Thyroid gland (tissue), 4 donors: ENCODE data around the gene CLDN20. TPM values are rescaled to one million over a fixed set of nuclear protein-coding genes. Genes with fewer than 3 reads are reported as not detected.

Experiments used
- DNase-seq, 2 donors: peaks; one replicate each; pipeline ENCODE4 v3.0.0-alpha.2; 2019
- H3K27ac ChIP-seq, 3 donors: fragments of 200-600 bp; sonication (generic); 1 replicate in 2 of 3; 2 replicates in 1 of 3; pipeline ENCODE4 v1.5.1; 2016 to 2019; ENCODE audit warnings: mild to moderate bottlenecking in 1 of 3, moderate library complexity in 1 of 3
- H3K27me3 ChIP-seq: fragments of 200-600 bp; sonication (generic); one replicate; pipeline ENCODE4 v1.5.1; 2019
- H3K36me3 ChIP-seq, 2 donors: fragments of 200-600 bp; sonication (generic); one replicate each; pipeline ENCODE4 v1.5.1; 2016 to 2019
- H3K4me1 ChIP-seq, 2 donors: fragments of 200-600 bp; sonication (generic); one replicate each; pipeline ENCODE4 v1.5.1; 2017 to 2019
- H3K4me3 ChIP-seq, 3 donors: fragments of 200-600 bp; sonication (generic); replicated peaks in 1 of 3; 1 replicate in 2 of 3; 2 replicates in 1 of 3; pipeline ENCODE4 v1.5.1; 2016; ENCODE audit warnings: mild to moderate bottlenecking in 1 of 3
- H3K9me3 ChIP-seq: fragments of 200-600 bp; sonication (generic); one replicate; pipeline ENCODE4 v1.5.1; 2017
- CTCF ChIP-seq, 6 experiments: fragments of 200-600 bp in 3 of 6; fragments of 450-650 bp in 3 of 6; sonication (generic) in 3 of 6; IDR thresholded peaks; one replicate each; pipeline ENCODE4 v1.5.1; 2016 to 2019; ENCODE audit warnings: antibody characterized with exemption in 6 of 6, mild to moderate bottlenecking in 2 of 6, inconsistent platforms in 1 of 6, moderate library complexity in 1 of 6
- POLR2A ChIP-seq, 2 donors: fragments of 450-650 bp; IDR thresholded peaks; one replicate each; pipeline ENCODE4 v1.6.1; 2017; ENCODE audit warnings: antibody characterized with exemption in 2 of 2, mild to moderate bottlenecking in 2 of 2, moderate library complexity in 1 of 2
- WGBS, 2 donors: methylation state at CpG; one replicate each; pipeline ENCODE4 v1.1.5; 2017; 5-methylcytosine and 5-hydroxymethylcytosine counted together
- intact Hi-C: fragments of 100-400 bp; cut with DNase I; formaldehyde crosslinking; loops from one replicate; pipeline ENCODE4 v1.15.1; 2023
- total RNA-seq, 4 donors: library from RNA; depleted of rRNA; stranded (reverse); fragments of >200 nt; gene quantifications; one replicate each; pipeline ENCODE4 v1.2.3, GENCODE V29; 2016

CLDN20 gene
- total RNA-seq, 4 donors from 2014 or later = not detected

GRCh38 chr6:155324993-155325392, 61.2 kb downstream of the CLDN20 start:
- no peak overlapping the region for H3K4me3 ChIP-seq
- DNase-seq = no peak
- H3K4me1 ChIP-seq = no peaks in the 10 kb centered on the region
- no peaks in the 10 kb centered on the region for H3K27me3 ChIP-seq
- H3K9me3 ChIP-seq = no peaks in the 10 kb centered on the region
- H3K27ac ChIP-seq = no peak overlapping the region
- no peaks in the 10 kb centered on the region for H3K36me3 ChIP-seq
- no peak for TF ChIP-seq CTCF (IDR thresholded peaks at IDR 0.05)
- TF ChIP-seq POLR2A (IDR thresholded peaks at IDR 0.05) = no peak
- intact Hi-C loops = loop anchor here (5.0 to 10.0 kb wide), 2 partner anchors 202 to 1950 kb away; no protein-coding TSS in a partner anchor

DNA sequence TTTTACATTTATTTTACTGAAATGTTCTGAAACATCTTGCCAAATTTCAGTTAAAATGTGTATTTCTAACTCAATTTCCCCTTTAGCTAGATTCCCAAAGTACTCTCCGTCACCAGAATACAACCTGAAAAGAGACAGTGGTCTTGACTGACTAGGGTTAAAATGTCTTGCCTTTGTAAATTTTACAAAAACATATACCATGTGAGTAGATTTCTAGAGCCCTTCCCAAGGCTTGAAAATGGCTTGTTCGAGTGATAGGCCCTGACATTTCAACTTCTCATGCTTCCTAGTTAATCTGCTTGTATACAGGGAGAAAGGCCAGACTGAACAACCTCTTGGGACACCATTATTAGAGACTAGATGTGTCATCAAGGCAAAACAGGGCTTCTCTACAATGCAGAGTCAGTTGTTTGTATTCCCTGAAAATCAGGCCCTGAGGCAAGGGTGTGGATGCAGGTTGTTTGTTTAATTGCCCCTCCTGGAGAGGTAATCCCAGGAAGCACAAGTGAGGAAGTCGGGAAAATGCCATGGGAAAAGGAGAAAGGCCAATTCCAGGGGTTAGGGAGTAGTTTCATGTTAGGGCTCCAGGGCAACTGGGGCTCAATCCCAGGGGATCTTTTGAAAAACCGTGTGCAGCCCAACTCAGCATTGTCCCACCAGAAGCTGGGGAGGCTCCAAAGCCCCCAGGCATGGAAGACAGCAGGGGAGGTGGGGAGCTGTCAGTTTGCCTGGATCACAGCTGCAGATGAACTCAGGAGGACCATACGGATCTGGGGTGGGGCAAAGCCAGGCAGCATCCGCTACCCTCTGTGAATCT, 62.1 kb downstream of the CLDN20 start:
- no peaks in the 10 kb centered on the region for H3K4me1 ChIP-seq
- intact Hi-C loops = loop anchor here (5.0 to 10.0 kb wide), 2 partner anchors 201 to 1949 kb away; no protein-coding TSS in a partner anchor
- H3K27ac ChIP-seq = no peak overlapping the region
- no peaks in the 10 kb centered on the region for H3K9me3 ChIP-seq
- no peak overlapping the region for H3K4me3 ChIP-seq
- no peaks in the 10 kb centered on the region for H3K36me3 ChIP-seq
- TF ChIP-seq POLR2A (IDR thresholded peaks at IDR 0.05) = no peak
- TF ChIP-seq CTCF (IDR thresholded peaks at IDR 0.05) = no peak
- 81 to 82% methylated on average over 6 of the region's 6 CpGs for WGBS, 2 donors
- no peaks in the 10 kb centered on the region for H3K27me3 ChIP-seq
- DNase-seq = no peak

Other genes starting within 250 kb of the CLDN20 start
- gene TFB1M, start 50.5 kb downstream of the CLDN20 start, total RNA-seq = 10 to 100 TPM; 13.9 to 28.1 (median 21.2) TPM
- not detected for gene NOX3, start 191.8 kb downstream of the CLDN20 start, total RNA-seq